Esophagus muscularis mucosa (tissue), 4 donors: ENCODE data around the gene GAS6. TPM values are rescaled to one million over a fixed set of nuclear protein-coding genes. Genes with fewer than 3 reads are reported as not detected.
"Not testable (repeated sequence)": the region's sequence is repeated elsewhere in the genome, so short reads cannot be mapped to it uniquely, and the experiment has no call there.

Experiments used
- DNase-seq: peaks from one replicate; pipeline ENCODE4 v3.0.0-alpha.2; 2017; ENCODE audit errors: extremely low spot score
- H3K27ac ChIP-seq, 4 donors: fragments of 200-600 bp; sonication (generic); replicated peaks in 1 of 4; 1 replicate in 3 of 4; 2 replicates in 1 of 4; pipeline ENCODE4 v1.5.1; 2016 to 2019; ENCODE audit warnings: mild to moderate bottlenecking in 1 of 4
- H3K27me3 ChIP-seq, 4 donors: fragments of 200-600 bp; sonication (generic); one replicate each; pipeline versions ENCODE4 v1.5.1 to v1.6.0; 2016 to 2019
- H3K36me3 ChIP-seq, 4 donors: fragments of 200-600 bp; sonication (generic); one replicate each; pipeline ENCODE4 v1.5.1; 2016 to 2019
- H3K4me1 ChIP-seq, 4 donors: fragments of 200-600 bp; sonication (generic); one replicate each; pipeline ENCODE4 v1.5.1; 2016 to 2019
- H3K4me3 ChIP-seq, 4 donors: fragments of 200-600 bp; sonication (generic); 1 replicate in 2 of 4; 2 replicates in 2 of 4; pipeline ENCODE4 v1.5.1; 2016 to 2019; ENCODE audit warnings: mild to moderate bottlenecking in 4 of 4, moderate library complexity in 1 of 4
- H3K9me3 ChIP-seq, 4 donors: fragments of 200-600 bp; sonication (generic); 1 replicate in 3 of 4; 2 replicates in 1 of 4; pipeline ENCODE4 v1.5.1; 2016 to 2019
- EP300 ChIP-seq: sonication (generic); formaldehyde crosslinking; IDR thresholded peaks from one replicate; pipeline ENCODE4 v1.6.1; 2017; ENCODE audit warnings: antibody characterized with exemption
- POLR2A ChIP-seq: fragments of 450-650 bp; IDR thresholded peaks from one replicate; pipeline ENCODE4 v1.6.1; 2017; ENCODE audit warnings: antibody characterized with exemption, moderate library complexity, mild to moderate bottlenecking, low read depth
- POLR2AphosphoS5 ChIP-seq, 2 donors: sonication (generic); formaldehyde crosslinking; IDR thresholded peaks; one replicate each; pipeline ENCODE4 v1.6.1; 2017; ENCODE audit warnings: antibody characterized with exemption in 2 of 2
- WGBS: methylation state at CpG from one replicate; pipeline ENCODE4 v1.1.5; 2018; 5-methylcytosine and 5-hydroxymethylcytosine counted together
- intact Hi-C: fragments of 100-400 bp; cut with DNase I; formaldehyde crosslinking; loops from one replicate; pipeline ENCODE4 v1.15.1; 2023
- total RNA-seq, 4 donors: library from RNA; depleted of rRNA; stranded (reverse); fragments of >200 nt; gene quantifications; one replicate each; pipeline versions ENCODE4 v1.1.0 to v1.2.1, GENCODE V29; 2016
- TF ChIP-seq, protein P1 (sequence below), 3 experiments: fragments of 200-600 bp in 2 of 3; fragments of 450-650 bp in 1 of 3; sonication (generic) in 2 of 3; IDR thresholded peaks; one replicate each; pipeline ENCODE4 v1.5.1; 2017 to 2019; ENCODE audit warnings: antibody characterized with exemption in 3 of 3, mild to moderate bottlenecking in 2 of 3, moderate library complexity in 1 of 3

GAS6 gene
- total RNA-seq, 4 donors from 2014 or later, result 241 to 459 (median 346) TPM

GRCh38 chr13:113869263-113869662, 5.4 kb upstream of the GAS6 start:
- 95% methylated on average over 4 of the region's 4 CpGs for WGBS
- H3K9me3 ChIP-seq, result no peaks in the 10 kb centered on the region

DNA sequence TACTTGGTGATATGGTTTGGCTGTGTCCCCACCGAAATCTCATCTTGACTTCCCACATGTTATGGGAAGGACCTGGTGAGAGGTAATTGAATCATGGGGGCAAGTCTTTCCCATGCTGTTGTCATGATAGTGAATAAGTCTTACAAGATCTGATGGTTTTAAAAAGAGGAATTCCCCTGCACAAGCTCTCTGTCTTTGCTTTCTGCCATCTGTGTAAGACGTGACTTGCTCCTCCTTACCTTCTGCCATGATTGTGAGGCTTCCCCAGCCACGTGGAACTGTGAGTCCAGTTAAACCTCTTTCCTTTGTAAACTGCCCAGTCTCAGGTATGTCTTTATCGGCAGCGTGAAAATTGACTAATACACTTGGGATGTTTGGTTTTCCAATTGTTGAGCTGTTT, 4.0 kb upstream of the GAS6 start:
- H3K27ac ChIP-seq, H3K9me3 ChIP-seq, intact Hi-C loops, H3K27me3 ChIP-seq, H3K36me3 ChIP-seq, H3K4me3 ChIP-seq: not testable (repeated sequence)
- DNase-seq, result peak; percentile 45
- H3K4me1 ChIP-seq, result peaks cover 12 to 29% (median 17%) of the 10 kb centered on the region in 4 donors
- 88% methylated on average over 5 of the region's 5 CpGs for WGBS

More at GRCh38 chr13:113869263-113869662, 5.4 kb upstream of the GAS6 start:
- DNase-seq, result peak; percentile 53
- no peak overlapping the region for H3K4me3 ChIP-seq
- intact Hi-C loops, result no loop called here
- H3K27me3 ChIP-seq, result no peaks in the 10 kb centered on the region
- no peak overlapping the region for H3K27ac ChIP-seq
- TF ChIP-seq, protein P1, sequence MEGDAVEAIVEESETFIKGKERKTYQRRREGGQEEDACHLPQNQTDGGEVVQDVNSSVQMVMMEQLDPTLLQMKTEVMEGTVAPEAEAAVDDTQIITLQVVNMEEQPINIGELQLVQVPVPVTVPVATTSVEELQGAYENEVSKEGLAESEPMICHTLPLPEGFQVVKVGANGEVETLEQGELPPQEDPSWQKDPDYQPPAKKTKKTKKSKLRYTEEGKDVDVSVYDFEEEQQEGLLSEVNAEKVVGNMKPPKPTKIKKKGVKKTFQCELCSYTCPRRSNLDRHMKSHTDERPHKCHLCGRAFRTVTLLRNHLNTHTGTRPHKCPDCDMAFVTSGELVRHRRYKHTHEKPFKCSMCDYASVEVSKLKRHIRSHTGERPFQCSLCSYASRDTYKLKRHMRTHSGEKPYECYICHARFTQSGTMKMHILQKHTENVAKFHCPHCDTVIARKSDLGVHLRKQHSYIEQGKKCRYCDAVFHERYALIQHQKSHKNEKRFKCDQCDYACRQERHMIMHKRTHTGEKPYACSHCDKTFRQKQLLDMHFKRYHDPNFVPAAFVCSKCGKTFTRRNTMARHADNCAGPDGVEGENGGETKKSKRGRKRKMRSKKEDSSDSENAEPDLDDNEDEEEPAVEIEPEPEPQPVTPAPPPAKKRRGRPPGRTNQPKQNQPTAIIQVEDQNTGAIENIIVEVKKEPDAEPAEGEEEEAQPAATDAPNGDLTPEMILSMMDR (IDR thresholded peaks at IDR 0.05), result no peak
- TF ChIP-seq POLR2A, result no peak
- TF ChIP-seq EP300, result no peak
- no peak for TF ChIP-seq POLR2AphosphoS5 (IDR thresholded peaks at IDR 0.05)
- H3K4me1 ChIP-seq, result peaks cover 11 to 23% (median 12%) of the 10 kb centered on the region in 4 donors
- H3K36me3 ChIP-seq, result no peaks in the 10 kb centered on the region

GRCh38 chr13:113865427-113865826, 1.6 kb upstream of the GAS6 start:
- WGBS, result 97% methylated on average over 4 of the region's 4 CpGs
- H3K9me3 ChIP-seq, result no peaks in the 10 kb centered on the region
- peaks cover 36 to 54% (median 41%) of the 10 kb centered on the region in 4 donors for H3K4me1 ChIP-seq
- no peaks in the 10 kb centered on the region for H3K27me3 ChIP-seq
- peak overlapping the region; percentile 96 to 99 (median 98) for H3K27ac ChIP-seq
- intact Hi-C loops, result no loop called here
- H3K36me3 ChIP-seq, result peaks cover 0 to 8% (median 0%) of the 10 kb centered on the region in 4 donors
- DNase-seq, result no peak
- no peak overlapping the region for H3K4me3 ChIP-seq
- no peak for TF ChIP-seq POLR2AphosphoS5 (IDR thresholded peaks at IDR 0.05)

DNA sequence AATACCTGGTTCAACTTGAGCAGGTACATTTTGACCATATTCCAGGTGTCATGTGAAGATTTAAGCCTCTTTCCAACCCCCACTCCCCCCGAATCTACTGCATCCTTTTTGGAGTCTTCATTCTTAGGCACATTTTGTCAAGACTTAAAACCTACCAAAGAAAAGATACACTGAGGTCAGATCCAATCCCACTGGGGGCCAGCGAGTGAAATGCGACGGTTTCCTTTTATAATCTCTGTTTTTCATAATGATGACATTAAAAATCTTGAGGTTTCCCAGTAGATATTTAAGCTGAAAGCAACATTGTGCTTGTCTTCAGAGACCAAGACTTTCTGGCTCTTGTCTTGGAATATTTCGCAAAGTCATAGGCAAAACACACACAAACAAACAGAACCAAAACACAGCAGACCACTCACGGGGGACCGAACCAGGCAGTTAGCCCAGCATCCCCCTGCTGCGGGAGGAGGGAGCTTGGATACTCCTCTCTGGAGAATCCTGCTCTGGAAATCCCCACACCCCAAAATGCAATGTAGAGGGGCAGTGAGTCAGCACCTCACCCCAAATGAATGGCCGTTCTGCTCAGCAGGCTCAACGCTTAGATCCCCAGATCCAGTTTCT, 506 bp upstream of the GAS6 start:
- DNase-seq, result no peak

GRCh38 chr13:113862931-113863523, 849 bp downstream of the GAS6 start:
- Histone ChIP-seq H3K9me3 (no peaks in the 10 kb centered on the region), H3K36me3 (peaks cover 0 to 8% (median 4%) of the 10 kb centered on the region in 4 donors), H3K27ac (peak overlapping the region; percentile 96 to 99 (median 98)), H3K4me3 (peak overlapping the region; percentile 84 to 94 (median 90)), H3K27me3 (no peaks in the 10 kb centered on the region), H3K4me1 (peaks cover 39 to 70% (median 57%) of the 10 kb centered on the region in 4 donors)
- 3% methylated on average over 21 of the region's 60 CpGs for WGBS
- no peak for DNase-seq
- intact Hi-C loops, result loop anchor here (2.0 kb wide), 2 partner anchors 42 kb away; no protein-coding TSS in a partner anchor
- TF ChIP-seq POLR2AphosphoS5 (IDR thresholded peaks at IDR 0.05) (peak; percentile 3 to 79), EP300 (peak; percentile 75), POLR2A (peak; percentile 25)
- TF ChIP-seq, protein P1 (IDR thresholded peaks at IDR 0.05), result no peak

More for the DNA sequence above, 506 bp upstream of the GAS6 start:
- Histone ChIP-seq H3K27ac (peak overlapping the region; percentile 96 to 99 (median 98)), H3K36me3 (peaks cover 0 to 8% (median under 1%) of the 10 kb centered on the region in 4 donors), H3K4me1 (peaks cover 38 to 64% (median 51%) of the 10 kb centered on the region in 4 donors), H3K9me3 (no peaks in the 10 kb centered on the region), H3K4me3 (peak overlapping the region; percentile 84 to 94 (median 90)), H3K27me3 (no peaks in the 10 kb centered on the region)
- WGBS, result 11% methylated on average over 10 of the region's 10 CpGs
- intact Hi-C loops, result no loop called here
- no peak for TF ChIP-seq POLR2A
- TF ChIP-seq POLR2AphosphoS5 (IDR thresholded peaks at IDR 0.05), result no peak
- TF ChIP-seq, protein P1 (IDR thresholded peaks at IDR 0.05), result no peak
- no peak for TF ChIP-seq EP300
